Measurements from ENCODE around the gene CCDC93. TPM values are rescaled to one million over a fixed set of nuclear protein-coding genes. Genes with fewer than 3 reads are reported as not detected.

Gene CCDC93
- polyA plus RNA-seq, 1 donor from 2014 or later, result 98.4 TPM

- Histone ChIP-seq H3K79me2 (replicated peaks; ENCODE audit: insufficient read depth, low read length) (no peaks in the 10 kb centered on the region), H2AFZ (ENCODE audit: low read depth, low read length) (no peak overlapping the region), H3F3A (ENCODE audit: insufficient read depth, low read length, poor library complexity, severe bottlenecking) (no peaks in the 10 kb centered on the region), H4K20me1 (ENCODE audit: insufficient read depth) (no peaks in the 10 kb centered on the region), H3K4me2 (ENCODE audit: low read length) (no peak overlapping the region), H3K27me3 (ENCODE audit: insufficient read depth, low read depth, low read length) (no peaks in the 10 kb centered on the region), H3K9me3 (ENCODE audit: low read length) (no peaks in the 10 kb centered on the region), H3K27ac (ENCODE audit: low read length) (no peak overlapping the region), H3K9ac (ENCODE audit: low read length) (no peak overlapping the region), H3K9me2 (ENCODE audit: insufficient read depth, low read length) (no peaks in the 10 kb centered on the region), H3K36me3 (ENCODE audit: insufficient read depth, low read length) (peaks cover 9% of the 10 kb centered on the region), H3K4me3 (ENCODE audit: low read length) (no peak overlapping the region)
- TF ChIP-seq EZH2 (IDR thresholded peaks at IDR 0.05; ENCODE audit: borderline replicate concordance, insufficient read depth, low read length, poor library complexity, severe bottlenecking), result no peak
- TF ChIP-seq SMC3 (conservative IDR thresholded peaks at IDR 0.05; ENCODE audit: poor library complexity), result no peak
- TF ChIP-seq TAF1 (IDR thresholded peaks at IDR 0.05; ENCODE audit: low read depth), result no peak
- no peak for TF ChIP-seq RAD21 (conservative IDR thresholded peaks at IDR 0.05)
- TF ChIP-seq POLR2AphosphoS5 (IDR thresholded peaks at IDR 0.05), result no peak
- no peak for TF ChIP-seq MXI1 (conservative IDR thresholded peaks at IDR 0.05; ENCODE audit: poor library complexity, severe bottlenecking)
- TF ChIP-seq EP300 (conservative IDR thresholded peaks at IDR 0.05; ENCODE audit: poor library complexity, severe bottlenecking), result no peak
- TF ChIP-seq CTCF (IDR thresholded peaks at IDR 0.05; ENCODE audit: poor library complexity, severe bottlenecking), result no peak
- no peak for TF ChIP-seq REST (IDR thresholded peaks at IDR 0.05; ENCODE audit: borderline replicate concordance)
Observed at GRCh38 chr2:117917223-117917917, 96.5 kb downstream of the CCDC93 start.

GRCh38 chr2:117902933-117903332 lies 110.9 kb downstream of the CCDC93 start:
- Histone ChIP-seq H3K27ac (ENCODE audit: low read length) (no peak overlapping the region), H3K4me3 (ENCODE audit: low read length) (no peak overlapping the region), H3K36me3 (ENCODE audit: insufficient read depth, low read length) (no peaks in the 10 kb centered on the region), H3K9me2 (ENCODE audit: insufficient read depth, low read length) (no peaks in the 10 kb centered on the region), H3K9me3 (ENCODE audit: low read length) (no peaks in the 10 kb centered on the region), H3K79me2 (replicated peaks; ENCODE audit: insufficient read depth, low read length) (no peaks in the 10 kb centered on the region), H3F3A (ENCODE audit: insufficient read depth, low read length, poor library complexity, severe bottlenecking) (no peaks in the 10 kb centered on the region), H3K27me3 (ENCODE audit: insufficient read depth, low read depth, low read length) (no peaks in the 10 kb centered on the region), H2AFZ (ENCODE audit: low read depth, low read length) (no peak overlapping the region), H3K4me2 (ENCODE audit: low read length) (no peak overlapping the region), H3K9ac (ENCODE audit: low read length) (no peak overlapping the region), H4K20me1 (ENCODE audit: insufficient read depth) (no peaks in the 10 kb centered on the region)
- TF ChIP-seq TAF1 (IDR thresholded peaks at IDR 0.05; ENCODE audit: low read depth) (no peak), CTCF (IDR thresholded peaks at IDR 0.05; ENCODE audit: poor library complexity, severe bottlenecking) (no peak), EP300 (conservative IDR thresholded peaks at IDR 0.05; ENCODE audit: poor library complexity, severe bottlenecking) (no peak), REST (IDR thresholded peaks at IDR 0.05; ENCODE audit: borderline replicate concordance) (no peak), POLR2AphosphoS5 (IDR thresholded peaks at IDR 0.05) (no peak), EZH2 (IDR thresholded peaks at IDR 0.05; ENCODE audit: borderline replicate concordance, insufficient read depth, low read length, poor library complexity, severe bottlenecking) (no peak), SMC3 (conservative IDR thresholded peaks at IDR 0.05; ENCODE audit: poor library complexity) (no peak), MXI1 (conservative IDR thresholded peaks at IDR 0.05; ENCODE audit: poor library complexity, severe bottlenecking) (no peak), RAD21 (conservative IDR thresholded peaks at IDR 0.05) (no peak)

Data from neural cell (in vitro differentiated cells).